Measurements from ENCODE around the gene ADAMTS17.

Gene ADAMTS17

GRCh38 chr15:99969261-99969920 is 372.4 kb downstream of the ADAMTS17 start:
- no peak for DNase-seq (ENCODE audit: low spot score)

GRCh38 chr15:99967841-99968371 is 373.9 kb downstream of the ADAMTS17 start:
- no peak for DNase-seq (ENCODE audit: low spot score)

DNA sequence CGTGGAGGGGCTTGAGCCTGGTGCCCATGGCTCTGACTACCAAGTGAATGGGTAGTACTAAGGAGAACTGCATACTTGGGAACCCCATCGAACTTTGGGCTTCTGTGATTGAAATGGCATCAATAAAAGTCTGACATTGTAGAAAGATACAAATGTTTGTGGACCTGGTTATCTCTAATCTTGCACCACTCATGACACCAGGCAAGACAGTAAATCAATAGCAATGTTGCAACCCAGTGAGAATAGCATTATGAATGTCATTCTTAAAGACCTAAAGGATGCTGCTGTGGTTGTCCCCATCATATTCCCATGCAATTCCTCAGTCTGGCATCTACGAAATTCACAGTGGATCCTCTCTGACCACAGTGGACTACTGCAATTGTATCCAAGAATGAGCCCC is 375.0 kb downstream of the ADAMTS17 start:
- no peak for DNase-seq (ENCODE audit: low spot score)

- no peak for DNase-seq (ENCODE audit: low spot score)
Measured at GRCh38 chr15:99965376-99965775, 376.4 kb downstream of the ADAMTS17 start.

DNA sequence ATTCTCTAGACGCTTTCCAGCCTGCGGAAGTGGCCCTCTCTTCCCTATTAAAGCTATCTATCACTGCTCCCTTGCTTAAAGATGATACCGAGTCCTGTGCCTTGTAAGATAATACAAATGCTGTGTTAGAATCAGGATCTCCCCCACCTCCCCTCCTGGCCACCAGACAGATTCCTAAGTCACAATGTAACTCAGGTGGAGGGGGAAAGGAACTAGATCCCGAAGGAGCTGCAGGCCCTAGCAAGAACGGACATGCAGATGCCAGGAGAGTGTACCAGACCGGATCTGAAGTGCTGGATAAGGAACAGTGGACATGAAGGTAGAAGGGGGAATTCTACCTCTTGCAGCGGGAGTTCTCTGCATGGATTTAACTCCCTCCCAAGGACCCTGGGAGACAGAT is 377.8 kb downstream of the ADAMTS17 start:
- DNase-seq (ENCODE audit: low spot score): no peak

DNA sequence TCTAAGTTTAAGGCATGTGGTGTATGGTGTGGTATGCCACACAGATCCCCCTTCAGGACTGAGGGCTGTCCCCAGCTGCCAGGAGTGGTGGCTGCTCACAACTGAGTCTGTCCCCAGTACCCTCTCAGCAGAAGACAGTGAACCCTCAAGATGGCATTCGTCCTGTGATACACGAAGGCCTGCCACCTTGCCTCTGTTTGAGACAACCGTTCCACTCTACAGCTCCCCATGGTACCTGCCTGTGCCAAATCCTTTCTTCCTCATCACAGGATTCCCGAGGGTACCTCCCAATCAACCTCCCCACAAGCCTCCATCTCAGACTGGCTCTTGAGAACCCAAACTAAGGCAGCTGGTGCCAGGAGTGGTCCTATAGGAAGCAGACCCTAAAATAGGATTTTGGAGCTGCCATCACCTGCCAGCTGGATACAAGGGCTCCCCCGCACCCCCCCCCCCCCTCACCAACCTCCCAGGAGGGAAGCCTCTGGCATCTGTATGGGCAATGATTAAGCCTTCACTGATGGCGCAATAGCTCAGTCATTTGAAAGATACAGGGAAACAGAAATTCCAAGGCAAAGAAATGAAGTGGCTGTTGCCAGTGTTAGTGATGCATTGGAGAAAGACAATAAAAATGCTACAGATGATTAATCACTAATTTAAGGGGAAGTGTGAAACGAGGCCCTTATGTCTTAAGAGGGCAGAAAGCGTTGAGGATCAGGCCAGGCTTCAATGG is 378.5 kb downstream of the ADAMTS17 start:
- DNase-seq (ENCODE audit: low spot score): no peak

DNA sequence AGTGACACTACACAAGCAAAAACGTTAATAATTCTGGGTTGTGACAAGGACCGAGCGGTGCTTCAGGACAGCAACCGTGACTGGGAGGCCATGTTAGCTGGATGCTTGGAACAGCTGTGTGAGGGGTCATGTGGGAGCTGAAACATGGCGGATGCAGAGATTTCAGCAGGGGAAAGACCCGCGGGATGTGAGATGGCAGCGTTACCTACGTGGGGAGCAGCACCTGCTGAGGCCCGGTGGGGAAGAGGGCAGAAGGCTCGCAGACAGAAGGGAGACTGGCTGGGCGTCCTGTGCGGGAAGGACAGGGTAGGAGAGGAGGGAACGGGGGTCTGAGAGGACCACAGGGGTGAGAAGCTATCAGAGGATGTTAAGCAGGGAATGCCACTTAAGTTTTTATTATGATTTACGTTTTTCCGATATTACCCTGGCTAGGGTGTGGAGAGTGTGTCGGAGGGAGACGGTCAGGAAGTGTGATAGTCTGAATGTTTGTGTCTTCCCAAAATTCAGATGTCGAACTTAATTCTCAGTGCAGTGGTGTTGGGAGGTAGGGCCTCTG is 379.7 kb downstream of the ADAMTS17 start:
- no peak for DNase-seq (ENCODE audit: low spot score)

- DNase-seq (ENCODE audit: low spot score): no peak
Measured at GRCh38 chr15:99961011-99961441, 380.7 kb downstream of the ADAMTS17 start.

DNA sequence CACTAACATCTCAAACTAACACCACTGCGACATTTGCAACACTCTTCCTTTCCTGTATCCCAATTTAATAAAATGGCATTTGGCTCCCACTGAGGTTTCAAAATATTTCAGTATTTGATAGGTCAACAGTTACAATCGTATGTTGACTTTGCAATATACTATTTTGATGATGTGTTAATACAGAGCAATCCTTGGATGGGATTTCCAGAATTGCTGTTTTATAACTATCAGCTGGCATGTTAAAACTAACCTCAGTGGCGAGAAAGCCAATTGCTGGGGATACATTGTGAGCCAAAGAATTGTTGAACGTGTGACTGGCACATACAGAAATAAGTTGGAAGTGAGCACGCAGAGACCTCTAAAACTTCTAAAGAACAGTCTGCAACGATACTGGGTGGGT is 382.4 kb downstream of the ADAMTS17 start:
- DNase-seq (ENCODE audit: low spot score): no peak

GRCh38 chr15:99958426-99959097 is 383.2 kb downstream of the ADAMTS17 start:
- no peak for DNase-seq (ENCODE audit: low spot score)

GRCh38 chr15:99957642-99958013 is 384.1 kb downstream of the ADAMTS17 start:
- no peak for DNase-seq (ENCODE audit: low spot score)

- DNase-seq (ENCODE audit: low spot score): no peak
Measured at GRCh38 chr15:99956820-99957641, 384.7 kb downstream of the ADAMTS17 start.

DNA sequence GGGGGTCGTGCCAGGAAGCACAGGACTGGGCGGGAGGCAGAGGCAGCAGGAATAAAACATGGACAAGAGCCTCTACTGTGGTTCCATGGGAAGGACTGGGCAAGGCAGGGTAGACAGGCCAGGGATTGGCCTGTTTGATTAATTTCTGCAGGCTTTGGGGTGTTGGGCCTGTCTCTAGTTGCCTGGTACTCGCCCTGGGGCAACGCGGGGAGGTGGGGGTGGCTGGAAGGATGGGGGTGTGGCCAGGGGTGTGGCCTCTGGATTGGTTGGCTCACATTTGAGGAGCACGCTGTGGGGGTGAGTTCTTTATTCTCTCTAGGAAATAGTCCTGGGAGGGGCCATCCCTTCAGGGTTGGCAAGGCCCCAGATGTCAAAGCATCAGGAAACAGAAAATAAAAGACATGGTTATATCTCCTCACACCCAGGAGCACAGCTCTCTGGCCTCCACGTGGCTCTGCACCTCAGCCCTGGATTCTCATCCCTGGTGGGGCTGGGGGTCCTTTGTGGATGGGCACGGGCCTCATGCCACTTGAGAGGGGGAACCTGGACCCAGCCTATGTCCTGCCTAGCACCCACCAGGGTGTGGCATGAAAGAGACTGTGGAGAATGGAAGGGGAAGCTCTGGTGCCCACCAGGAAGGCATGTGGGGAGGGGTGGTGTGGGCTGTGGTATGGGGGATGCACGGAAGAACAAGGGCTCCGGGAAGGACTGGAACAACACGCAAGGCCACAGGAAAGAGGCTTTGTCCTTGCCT is 385.6 kb downstream of the ADAMTS17 start:
- no peak for DNase-seq (ENCODE audit: low spot score)

DNA sequence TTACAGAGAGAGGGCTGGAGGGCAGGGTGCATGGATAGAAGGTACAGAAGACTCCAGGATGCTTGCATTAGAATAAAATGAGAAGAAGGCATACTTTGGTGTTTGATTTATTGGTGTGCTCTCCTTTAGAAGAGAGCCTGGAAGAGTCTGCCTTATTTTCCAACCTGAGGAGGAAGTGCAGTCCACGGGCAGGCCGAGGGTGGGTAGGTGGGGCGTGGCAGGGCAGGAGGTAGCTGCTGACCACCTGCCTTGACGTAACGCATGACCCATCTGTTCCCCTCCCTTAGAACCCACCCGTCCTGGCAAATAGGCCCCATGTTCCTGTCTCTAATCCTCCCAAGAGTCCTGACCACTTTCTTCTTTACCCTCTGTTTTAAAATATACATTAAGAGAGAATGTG is 386.2 kb downstream of the ADAMTS17 start:
- no peak for DNase-seq (ENCODE audit: low spot score)

- no peak for DNase-seq (ENCODE audit: low spot score)
Measured at GRCh38 chr15:99955181-99955525, 386.6 kb downstream of the ADAMTS17 start.

DNA sequence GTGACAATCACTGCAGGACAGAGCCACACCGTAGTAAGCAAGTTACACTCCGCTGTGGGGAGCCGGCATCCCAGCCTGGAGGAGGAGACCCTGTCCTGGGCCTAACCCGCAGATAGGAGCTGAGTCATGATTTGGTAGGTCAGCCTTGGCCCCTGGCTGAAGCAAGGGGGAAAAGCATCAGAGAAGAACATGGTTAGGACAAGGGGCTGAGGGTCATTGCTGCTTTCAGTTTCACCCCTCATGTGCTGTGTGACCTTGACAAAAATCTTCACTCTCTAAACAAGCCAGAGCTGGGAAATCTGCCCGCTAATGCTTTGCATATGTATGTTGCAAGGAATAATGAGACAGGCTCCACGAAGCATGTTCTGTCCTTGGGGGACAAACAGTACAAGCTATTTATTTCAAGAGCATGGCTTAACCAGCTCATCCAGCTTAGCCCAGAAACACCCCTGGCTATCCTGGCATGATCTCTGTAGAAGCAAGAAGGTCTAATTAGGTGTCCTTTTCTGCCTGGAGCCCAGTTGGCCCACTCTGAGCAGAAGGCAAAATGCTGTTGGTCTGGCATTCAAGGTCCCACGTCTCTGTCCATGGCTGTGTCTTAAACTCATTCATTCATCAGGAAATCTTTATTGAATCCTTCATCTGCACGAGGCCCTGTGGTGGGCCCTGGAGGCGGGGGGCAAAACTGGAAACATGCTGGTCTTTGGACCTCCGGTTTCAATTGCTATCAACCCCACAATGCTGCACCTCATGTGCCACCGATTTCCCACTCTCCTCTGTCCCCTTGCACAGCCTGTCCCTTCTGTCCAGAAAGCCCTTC is 387.2 kb downstream of the ADAMTS17 start:
- DNase-seq (ENCODE audit: low spot score): no peak

- DNase-seq (ENCODE audit: low spot score): no peak
Measured at GRCh38 chr15:99953886-99954285, 387.9 kb downstream of the ADAMTS17 start.

DNA sequence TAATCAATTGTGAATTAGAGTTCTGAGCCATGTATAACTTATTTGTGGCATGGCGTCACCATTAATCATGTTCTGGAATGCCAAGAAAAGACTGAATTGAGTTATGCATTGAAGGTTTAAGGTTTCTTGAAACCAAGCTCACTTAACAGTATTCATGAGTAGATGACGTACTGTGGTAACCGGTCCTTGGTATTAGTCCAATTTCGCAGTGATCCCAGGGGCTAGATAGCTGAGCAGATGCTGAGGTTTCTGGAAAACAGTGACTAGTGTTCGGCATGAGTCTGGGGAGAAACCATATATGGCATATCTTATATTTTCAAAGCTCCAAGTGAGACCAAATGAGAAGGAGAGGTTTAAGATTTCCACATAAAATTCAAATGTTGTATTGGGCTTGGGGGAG is 390.3 kb downstream of the ADAMTS17 start:
- DNase-seq (ENCODE audit: low spot score): no peak

DNA sequence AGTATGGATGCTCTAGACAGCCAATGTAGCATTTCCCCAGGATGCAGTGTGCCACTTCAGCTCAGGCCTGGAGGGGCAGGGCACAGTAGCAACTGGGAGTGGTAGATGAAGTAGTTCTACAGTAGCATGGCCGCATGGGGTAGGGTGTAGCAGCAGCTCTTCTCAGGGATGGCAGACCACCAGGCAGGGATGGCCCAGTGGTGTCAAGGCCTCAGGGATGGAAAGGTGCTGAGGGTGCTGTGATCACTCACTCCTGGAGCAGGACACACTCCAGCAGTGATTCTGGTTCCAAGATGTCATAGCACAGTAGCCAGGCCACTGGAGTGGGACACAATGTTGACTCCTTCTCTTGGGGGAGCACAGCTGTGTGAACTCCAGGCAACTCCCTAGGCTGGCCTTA is 397.6 kb downstream of the ADAMTS17 start:
- DNase-seq (ENCODE audit: low spot score): no peak

GRCh38 chr15:99943466-99943865 is 398.3 kb downstream of the ADAMTS17 start:
- no peak for DNase-seq (ENCODE audit: low spot score)

Measured in COLO829 (cell line).